Neural crest cell (in vitro differentiated cells): ENCODE measurements around the gene BEAN1. TPM values are rescaled to one million over a fixed set of nuclear protein-coding genes. Genes with fewer than 3 reads are reported as not detected.
A peak's percentile ranks its signal among the peaks of the same experiment; 100 is the strongest.

Experiments used
- DNase-seq: peaks from one replicate; pipeline ENCODE4 v3.0.0; 2021; ENCODE audit warnings: low read depth, mixed read lengths, low spot score
- H3K27ac Mint-ChIP-seq: one replicate; pipeline ENCODE4 v1.8.0; 2021; ENCODE audit warnings: mild to moderate bottlenecking, mixed read lengths; ENCODE audit not compliant: unreplicated experiment
- H3K27me3 Mint-ChIP-seq: 2 replicates; pipeline ENCODE4 v1.8.0; 2021; ENCODE audit warnings: low read depth, mild to moderate bottlenecking, mixed read lengths
- H3K36me3 Mint-ChIP-seq: 2 replicates; pipeline ENCODE4 v1.8.0; 2021; ENCODE audit warnings: low read depth, mild to moderate bottlenecking, mixed read lengths
- H3K4me1 Mint-ChIP-seq: 2 replicates; pipeline ENCODE4 v1.8.0; 2021; ENCODE audit warnings: mixed read lengths
- H3K4me3 Mint-ChIP-seq: one replicate; pipeline ENCODE4 v1.8.0; 2021; ENCODE audit warnings: mild to moderate bottlenecking, mixed read lengths
- H3K9me3 Mint-ChIP-seq: 2 replicates; pipeline ENCODE4 v1.8.0; 2021; ENCODE audit warnings: mixed read lengths
- total RNA-seq: library from RNA; stranded (reverse); gene quantifications from 2 replicates; pipeline ENCODE4 v1.2.1, GENCODE V29; 2021
- TF ChIP-seq, protein P1 (sequence below): fragments of 200-600 bp; sonication (generic); conservative IDR thresholded peaks from 2 replicates; pipeline ENCODE4 v1.5.0; 2021; ENCODE audit warnings: antibody characterized with exemption, mild to moderate bottlenecking

BEAN1 gene
- total RNA-seq, 1 donor from 2014 or later, result 1.5 TPM

- Mint-ChIP-seq H3K36me3 (no peaks in the 10 kb centered on the region), H3K27me3 (no peaks in the 10 kb centered on the region), H3K27ac (no peak overlapping the region), H3K4me1 (peaks cover 7% of the 10 kb centered on the region), H3K9me3 (no peaks in the 10 kb centered on the region), H3K4me3 (no peak overlapping the region)
- TF ChIP-seq, protein P1, sequence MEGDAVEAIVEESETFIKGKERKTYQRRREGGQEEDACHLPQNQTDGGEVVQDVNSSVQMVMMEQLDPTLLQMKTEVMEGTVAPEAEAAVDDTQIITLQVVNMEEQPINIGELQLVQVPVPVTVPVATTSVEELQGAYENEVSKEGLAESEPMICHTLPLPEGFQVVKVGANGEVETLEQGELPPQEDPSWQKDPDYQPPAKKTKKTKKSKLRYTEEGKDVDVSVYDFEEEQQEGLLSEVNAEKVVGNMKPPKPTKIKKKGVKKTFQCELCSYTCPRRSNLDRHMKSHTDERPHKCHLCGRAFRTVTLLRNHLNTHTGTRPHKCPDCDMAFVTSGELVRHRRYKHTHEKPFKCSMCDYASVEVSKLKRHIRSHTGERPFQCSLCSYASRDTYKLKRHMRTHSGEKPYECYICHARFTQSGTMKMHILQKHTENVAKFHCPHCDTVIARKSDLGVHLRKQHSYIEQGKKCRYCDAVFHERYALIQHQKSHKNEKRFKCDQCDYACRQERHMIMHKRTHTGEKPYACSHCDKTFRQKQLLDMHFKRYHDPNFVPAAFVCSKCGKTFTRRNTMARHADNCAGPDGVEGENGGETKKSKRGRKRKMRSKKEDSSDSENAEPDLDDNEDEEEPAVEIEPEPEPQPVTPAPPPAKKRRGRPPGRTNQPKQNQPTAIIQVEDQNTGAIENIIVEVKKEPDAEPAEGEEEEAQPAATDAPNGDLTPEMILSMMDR, result no peak
- DNase-seq, result no peak
Measured at GRCh38 chr16:66399930-66400329, 27.2 kb upstream of the BEAN1 start.

- Mint-ChIP-seq H3K4me3 (no peak overlapping the region), H3K9me3 (no peaks in the 10 kb centered on the region), H3K4me1 (peaks cover 7% of the 10 kb centered on the region), H3K36me3 (no peaks in the 10 kb centered on the region), H3K27ac (no peak overlapping the region), H3K27me3 (peaks cover under 1% of the 10 kb centered on the region)
- TF ChIP-seq, protein P1, result no peak
- DNase-seq, result no peak
Measured at GRCh38 chr16:66400503-66401380, 26.4 kb upstream of the BEAN1 start.

- peaks cover 3% of the 10 kb centered on the region for H3K27me3 Mint-ChIP-seq
- H3K4me3 Mint-ChIP-seq, result no peak overlapping the region
- H3K27ac Mint-ChIP-seq, result no peak overlapping the region
- no peaks in the 10 kb centered on the region for H3K36me3 Mint-ChIP-seq
- H3K9me3 Mint-ChIP-seq, result no peaks in the 10 kb centered on the region
- H3K4me1 Mint-ChIP-seq, result peaks cover 10% of the 10 kb centered on the region
- TF ChIP-seq, protein P1, result no peak
- DNase-seq, result no peak
Measured at GRCh38 chr16:66401610-66402009, 25.5 kb upstream of the BEAN1 start.

GRCh38 chr16:66402166-66402565 is 24.9 kb upstream of the BEAN1 start:
- TF ChIP-seq, protein P1, result no peak
- Mint-ChIP-seq H3K27me3 (peaks cover 3% of the 10 kb centered on the region), H3K4me3 (no peak overlapping the region), H3K4me1 (peaks cover 15% of the 10 kb centered on the region), H3K27ac (no peak overlapping the region), H3K36me3 (no peaks in the 10 kb centered on the region), H3K9me3 (no peaks in the 10 kb centered on the region)
- DNase-seq, result no peak

- TF ChIP-seq, protein P1, result no peak
- Mint-ChIP-seq H3K9me3 (no peaks in the 10 kb centered on the region), H3K27ac (peak overlapping the region; percentile 67), H3K27me3 (peaks cover 3% of the 10 kb centered on the region), H3K4me3 (no peak overlapping the region), H3K4me1 (peaks cover 18% of the 10 kb centered on the region), H3K36me3 (no peaks in the 10 kb centered on the region)
- no peak for DNase-seq
Measured at GRCh38 chr16:66402591-66403230, 24.4 kb upstream of the BEAN1 start.
